ENCODE data around the gene FAM89A. TPM values are rescaled to one million over a fixed set of nuclear protein-coding genes. Genes with fewer than 3 reads are reported as not detected.

FAM89A gene
- total and polyA plus RNA-seq, 2 of the 8 experiments (the other 6 are each of a cell fraction or from before 2014, with no cell fraction given), result 2.1 to 2.2 TPM

MicroRNAs encoded within 50 kb of the gene (microRNA counts, 767-probe panel; counts per million panel counts)
- 879 counts per million, percentile 95 among the panel's probes with 10 or more counts for microRNA hsa-miR-1182

Other genes starting within 250 kb of the FAM89A start
- gene C1orf198, start 171.7 kb downstream of the FAM89A start, total RNA-seq (2021; fragmentation: NEBNext Ultra II Directional; extraction: Animal tissue kit (Norgen Biotek cat#: 25700)), result 45.0 and 45.3 TPM in 2 replicates
- gene C1orf198, start 171.7 kb downstream of the FAM89A start, polyA plus RNA-seq (2011; rRNA removed), result 29.4 and 30.6 TPM in 2 replicates
- 7.1 and 8.3 TPM in 2 replicates for gene TTC13, start 61.4 kb downstream of the FAM89A start, total RNA-seq (2021; fragmentation: NEBNext Ultra II Directional; extraction: Animal tissue kit (Norgen Biotek cat#: 25700))
- gene TTC13, start 61.4 kb downstream of the FAM89A start, polyA plus RNA-seq (2011; rRNA removed), result 2.5 and 3.1 TPM in 2 replicates
- gene ARV1, start 61.2 kb downstream of the FAM89A start, total RNA-seq (2021; fragmentation: NEBNext Ultra II Directional; extraction: Animal tissue kit (Norgen Biotek cat#: 25700)), result 12.0 and 13.1 TPM in 2 replicates
- gene ARV1, start 61.2 kb downstream of the FAM89A start, polyA plus RNA-seq (2011; rRNA removed), result 6.9 and 13.4 TPM in 2 replicates
- not detected in 2 replicates for gene TRIM67, start 121.8 kb upstream of the FAM89A start, total RNA-seq (2021; fragmentation: NEBNext Ultra II Directional; extraction: Animal tissue kit (Norgen Biotek cat#: 25700))
- under 0.01 TPM in 1 of 2 replicates, not detected in the other for gene TRIM67, start 121.8 kb upstream of the FAM89A start, polyA plus RNA-seq (2011; rRNA removed)
- 41.1 and 47.4 TPM in 2 replicates for gene GNPAT, start 201.0 kb upstream of the FAM89A start, total RNA-seq (2021; fragmentation: NEBNext Ultra II Directional; extraction: Animal tissue kit (Norgen Biotek cat#: 25700))
- 12.7 and 22.9 TPM in 2 replicates for gene GNPAT, start 201.0 kb upstream of the FAM89A start, polyA plus RNA-seq (2011; rRNA removed)